GM12891 (cell line): ENCODE measurements around the gene ATP13A2.
A peak's percentile ranks its signal among the peaks of the same experiment; 100 is the strongest.
"Not testable (repeated sequence)": the region's sequence is repeated elsewhere in the genome, so short reads cannot be mapped to it uniquely, and the experiment has no call there.

Experiments used
- DNase-seq: peaks from one replicate; pipeline ENCODE4 v3.0.0; 2011; ENCODE audit warnings: low spot score; ENCODE audit not compliant: insufficient read length
- FAIRE-seq: peaks from 2 replicates; lab custom pipeline; 2011; peaks lifted over from hg19 to GRCh38; lab: Jason Lieb, UNC
- PAX5 ChIP-seq: IDR thresholded peaks from 2 replicates; pipeline ENCODE4 v1.6.1; 2011; ENCODE audit warnings: low read length, moderate library complexity, mild to moderate bottlenecking; ENCODE audit not compliant: insufficient read depth, severe bottlenecking
- POLR2A ChIP-seq: IDR thresholded peaks from 2 replicates; pipeline ENCODE4 v1.6.1; 2011; ENCODE audit warnings: low read depth, low read length, control low read depth
- POLR2AphosphoS5 ChIP-seq: IDR thresholded peaks from 2 replicates; pipeline ENCODE4 v1.6.1; 2011; ENCODE audit warnings: low read depth, low read length, control low read depth
- POU2F2 ChIP-seq: IDR thresholded peaks from 2 replicates; pipeline ENCODE4 v1.6.1; 2011; ENCODE audit warnings: low read depth, mild to moderate bottlenecking, control low read depth, low read length, moderate library complexity
- SPI1 ChIP-seq: IDR thresholded peaks from 2 replicates; pipeline ENCODE4 v1.6.1; 2011; ENCODE audit warnings: low read depth, low read length, control low read depth
- TAF1 ChIP-seq: IDR thresholded peaks from 2 replicates; pipeline ENCODE4 v1.6.1; 2011; ENCODE audit warnings: low read depth, low read length, control low read depth

Gene ATP13A2

GRCh38 chr1:16961297-16962133 lies 50.2 kb downstream of the ATP13A2 start:
- DNase-seq (no peak), FAIRE-seq (peak; percentile 55)
- TF ChIP-seq POLR2AphosphoS5 (no peak), SPI1 (no peak)

GRCh38 chr1:16960560-16961296 lies 51.0 kb downstream of the ATP13A2 start:
- peak; percentile 97 for FAIRE-seq

GRCh38 chr1:16958475-16958874 lies 53.3 kb downstream of the ATP13A2 start:
- no peak for FAIRE-seq
- no peak for DNase-seq
- TF ChIP-seq PAX5: no peak
- no peak for TF ChIP-seq POU2F2
- no peak for TF ChIP-seq POLR2AphosphoS5
- TF ChIP-seq POLR2A: no peak
- TF ChIP-seq TAF1: no peak

More at GRCh38 chr1:16960560-16961296, 51.0 kb downstream of the ATP13A2 start:
- no peak for TF ChIP-seq PAX5
- no peak for TF ChIP-seq SPI1
- TF ChIP-seq TAF1: no peak
- no peak for TF ChIP-seq POLR2A
- TF ChIP-seq POU2F2: no peak
- TF ChIP-seq POLR2AphosphoS5: no peak
- peak; percentile 74 for DNase-seq

DNA sequence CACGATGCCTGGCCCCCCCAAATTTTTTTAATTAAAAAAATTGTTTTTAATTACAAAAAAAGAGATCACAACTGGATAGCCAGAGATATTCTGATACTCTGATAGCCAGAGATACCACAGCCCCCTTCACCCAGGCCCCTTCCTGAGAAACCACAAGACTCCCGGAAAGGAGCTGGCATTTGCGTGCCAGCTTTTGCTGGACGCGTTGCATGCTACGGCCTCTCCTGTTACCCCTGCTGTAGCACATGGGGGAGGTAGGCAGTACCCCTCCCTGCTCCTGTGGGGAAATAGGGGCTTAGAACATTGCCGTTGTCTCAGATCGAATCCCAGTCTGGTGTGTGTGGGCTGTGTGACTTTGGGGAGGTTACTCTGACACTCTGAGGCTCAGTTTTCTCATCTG lies 54.0 kb downstream of the ATP13A2 start:
- DNase-seq (no peak), FAIRE-seq (no peak)
- no peak for TF ChIP-seq POLR2A
- no peak for TF ChIP-seq TAF1
- no peak for TF ChIP-seq POU2F2

DNA sequence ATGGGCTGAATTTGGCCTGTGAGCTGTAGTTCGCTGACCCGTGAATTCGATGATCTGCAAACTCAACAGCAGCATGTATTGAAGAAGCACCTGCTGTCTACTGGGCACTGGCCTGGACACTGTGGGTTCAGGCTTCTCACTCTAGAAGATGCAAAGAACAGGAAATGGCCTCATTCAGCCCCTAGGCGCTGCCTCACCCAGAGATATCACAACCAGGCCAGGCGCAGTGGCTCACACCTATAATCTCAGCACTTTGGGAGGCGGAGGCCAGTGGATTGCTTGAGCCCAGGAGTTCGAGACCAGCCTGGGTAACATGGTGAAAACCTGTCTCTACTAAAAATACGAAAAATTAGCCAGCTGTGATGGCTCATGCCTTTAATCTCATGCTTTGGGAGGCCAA lies 55.0 kb downstream of the ATP13A2 start:
- no peak for TF ChIP-seq POLR2A
- no peak for TF ChIP-seq SPI1
- no peak for TF ChIP-seq POLR2AphosphoS5
- no peak for TF ChIP-seq POU2F2
- TF ChIP-seq PAX5: no peak
- no peak for TF ChIP-seq TAF1
- FAIRE-seq (no peak), DNase-seq (no peak)

DNA sequence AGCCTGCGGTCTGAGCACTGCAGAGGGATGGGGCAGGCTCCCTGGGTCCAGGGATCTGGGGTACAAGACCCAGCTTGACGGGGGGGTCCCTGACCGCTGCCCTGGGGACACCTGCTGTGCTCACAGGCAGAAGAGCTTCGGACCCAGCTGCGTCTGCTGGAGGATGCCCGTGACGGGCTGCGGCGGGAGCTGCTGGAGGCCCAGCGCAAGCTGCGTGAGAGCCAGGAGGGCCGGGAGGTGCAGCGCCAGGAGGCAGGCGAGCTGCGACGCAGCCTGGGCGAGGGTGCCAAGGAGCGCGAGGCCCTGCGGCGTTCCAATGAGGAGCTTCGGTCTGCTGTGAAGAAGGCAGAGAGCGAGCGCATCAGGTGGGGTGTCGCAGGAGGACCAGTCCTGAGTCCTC lies 56.5 kb downstream of the ATP13A2 start:
- FAIRE-seq (no peak), DNase-seq (no peak)
- TF ChIP-seq TAF1: no peak
- TF ChIP-seq POLR2AphosphoS5: no peak
- TF ChIP-seq POU2F2: no peak
- no peak for TF ChIP-seq SPI1
- no peak for TF ChIP-seq PAX5

DNA sequence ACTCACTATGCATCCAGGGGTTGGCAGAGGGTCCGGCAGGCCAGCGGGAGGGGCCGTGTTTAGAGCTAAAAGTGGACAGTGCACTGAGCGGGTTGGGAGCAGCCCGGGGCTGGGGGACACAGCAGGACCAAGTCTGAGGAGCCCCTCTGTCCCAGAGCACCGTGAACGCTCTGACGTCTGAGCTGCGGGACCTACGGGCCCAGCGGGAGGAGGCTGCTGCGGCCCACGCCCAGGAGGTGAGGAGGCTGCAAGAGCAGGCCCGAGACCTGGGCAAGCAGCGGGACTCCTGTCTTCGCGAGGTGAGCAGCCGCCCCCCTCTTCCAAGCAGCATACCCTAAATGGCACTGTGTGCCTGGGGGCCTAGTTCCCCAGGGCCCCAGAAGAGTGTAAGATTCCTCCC lies 57.1 kb downstream of the ATP13A2 start:
- no peak for DNase-seq
- no peak for FAIRE-seq
- no peak for TF ChIP-seq SPI1

GRCh38 chr1:16952376-16952775 lies 59.4 kb downstream of the ATP13A2 start:
- DNase-seq: not testable (repeated sequence)
- FAIRE-seq: peak; percentile 57

GRCh38 chr1:16949026-16949425 lies 62.7 kb downstream of the ATP13A2 start:
- peak; percentile 83 for FAIRE-seq
- DNase-seq: not testable (repeated sequence)

GRCh38 chr1:16948282-16948891 lies 63.3 kb downstream of the ATP13A2 start:
- not testable (repeated sequence) for DNase-seq, FAIRE-seq

DNA sequence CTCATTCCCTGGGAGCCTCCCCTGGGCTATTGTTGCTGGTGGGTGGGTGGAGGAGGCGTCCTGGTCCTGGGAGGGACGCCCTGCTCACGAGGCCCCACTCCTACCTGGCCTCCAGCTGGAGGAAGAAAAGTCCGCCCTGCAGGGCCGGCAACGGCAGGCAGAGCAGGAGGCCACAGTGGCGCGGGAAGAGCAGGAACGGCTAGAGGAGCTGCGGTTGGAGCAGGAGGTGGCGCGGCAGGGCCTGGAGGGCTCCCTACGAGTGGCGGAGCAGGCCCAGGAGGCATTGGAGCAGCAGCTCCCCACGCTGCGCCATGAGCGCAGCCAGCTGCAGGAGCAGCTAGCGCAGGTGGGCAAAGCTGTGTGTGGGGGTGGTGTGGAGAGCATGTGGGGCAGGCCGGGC lies 65.1 kb downstream of the ATP13A2 start:
- TF ChIP-seq PAX5 (no peak), TAF1 (no peak), POU2F2 (no peak), SPI1 (no peak), POLR2A (no peak), POLR2AphosphoS5 (no peak)
- DNase-seq (no peak), FAIRE-seq (no peak)

GRCh38 chr1:16946185-16946584 lies 65.5 kb downstream of the ATP13A2 start:
- FAIRE-seq, DNase-seq: not testable (repeated sequence)

DNA sequence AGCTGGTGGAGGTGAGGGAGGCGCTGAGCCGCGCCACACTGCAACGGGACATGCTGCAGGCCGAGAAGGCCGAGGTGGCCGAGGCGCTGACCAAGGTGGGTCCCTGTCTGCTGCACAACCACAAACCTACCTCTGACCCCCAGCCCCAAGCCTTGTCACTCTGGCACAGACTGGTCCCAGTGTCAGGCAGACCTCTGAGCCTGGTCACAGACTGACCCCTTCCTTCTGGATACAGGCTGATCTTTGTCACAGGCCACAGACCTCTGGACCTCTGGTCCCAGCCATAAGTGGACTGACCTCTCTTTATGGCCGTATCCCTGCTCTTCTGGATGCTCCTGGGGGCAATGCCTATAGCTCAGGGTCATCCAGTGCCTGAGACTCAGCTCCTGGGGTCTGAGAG lies 66.2 kb downstream of the ATP13A2 start:
- DNase-seq: not testable (repeated sequence)
- peak; percentile 9 for FAIRE-seq
